GM23338 (cell line): ENCODE data around the gene INPP5A. TPM values are rescaled to one million over a fixed set of nuclear protein-coding genes. Genes with fewer than 3 reads are reported as not detected.

Experiments
- ATAC-seq: fragments of 200-7000 bp; cut with Tn5 transposase; 3 replicates; pipeline ENCODE4 v1.9.1; 2020
- DNase-seq: peaks from one replicate; pipeline ENCODE4 v3.0.0-alpha.2; 2015; ENCODE audit warnings: low spot score
- H2AFZ ChIP-seq: fragments of 200-600 bp; sonication (generic); 2 replicates; pipeline ENCODE4 v1.8.0; 2016; ENCODE audit warnings: antibody characterized with exemption, mild to moderate bottlenecking, moderate library complexity
- H3F3A ChIP-seq: fragments of 200-600 bp; sonication (generic); replicated peaks from 2 replicates; pipeline ENCODE4 v1.8.0; 2017; ENCODE audit warnings: antibody characterized with exemption, mixed run types, low read depth
- H3K27ac ChIP-seq: fragments of 200-600 bp; sonication (generic); 2 replicates; pipeline ENCODE4 v1.6.1; 2016; ENCODE audit warnings: low read depth
- H3K27me3 ChIP-seq: fragments of 200-600 bp; sonication (generic); 2 replicates; pipeline ENCODE4 v1.8.0; 2016; ENCODE audit warnings: mild to moderate bottlenecking, mixed run types, moderate library complexity; ENCODE audit not compliant: insufficient read depth
- H3K36me3 ChIP-seq: fragments of 200-600 bp; sonication (generic); 2 replicates; pipeline ENCODE4 v1.8.0; 2016; ENCODE audit warnings: mild to moderate bottlenecking; ENCODE audit not compliant: insufficient read depth
- H3K4me1 ChIP-seq: fragments of 200-600 bp; sonication (generic); 2 replicates; pipeline ENCODE4 v1.8.0; 2016; ENCODE audit warnings: mild to moderate bottlenecking, moderate library complexity; ENCODE audit not compliant: insufficient read depth
- H3K4me2 ChIP-seq: fragments of 200-600 bp; sonication (generic); 2 replicates; pipeline ENCODE4 v1.7.1; 2017; ENCODE audit warnings: mixed run types
- H3K4me3 ChIP-seq: fragments of 200-600 bp; sonication (generic); 2 replicates; pipeline ENCODE4 v1.6.1; 2016; ENCODE audit warnings: mixed run types
- H3K79me2 ChIP-seq: fragments of 200-600 bp; sonication (generic); replicated peaks from 2 replicates; pipeline ENCODE4 v1.8.0; 2017; ENCODE audit warnings: mild to moderate bottlenecking; ENCODE audit not compliant: insufficient read depth
- H3K9me2 ChIP-seq: fragments of 200-600 bp; sonication (generic); 2 replicates; pipeline ENCODE4 v1.8.0; 2017; ENCODE audit not compliant: insufficient read depth
- H4K20me1 ChIP-seq: fragments of 200-600 bp; sonication (generic); replicated peaks from 2 replicates; pipeline ENCODE4 v1.8.0; 2017; ENCODE audit warnings: mild to moderate bottlenecking; ENCODE audit not compliant: insufficient read depth
- H3K27ac Mint-ChIP-seq: 2 replicates; pipeline ENCODE4 v1.8.0; 2020; ENCODE audit warnings: inconsistent platforms, mild to moderate bottlenecking, moderate library complexity, mixed read lengths
- H3K27me3 Mint-ChIP-seq: 3 replicates; pipeline ENCODE4 v1.8.0; 2022; ENCODE audit warnings: low read depth, mild to moderate bottlenecking, moderate library complexity, mixed read lengths, inconsistent platforms; ENCODE audit not compliant: insufficient read depth, poor library complexity
- H3K36me3 Mint-ChIP-seq: 3 replicates; pipeline ENCODE4 v1.8.0; 2021; ENCODE audit warnings: low read depth, mild to moderate bottlenecking, inconsistent platforms, moderate library complexity, mixed read lengths
- H3K4me1 Mint-ChIP-seq: 3 replicates; pipeline ENCODE4 v1.8.0; 2020; ENCODE audit warnings: mild to moderate bottlenecking, inconsistent platforms, mixed read lengths
- H3K4me3 Mint-ChIP-seq: 3 replicates; pipeline ENCODE4 v1.8.0; 2021; ENCODE audit warnings: moderate library complexity, mild to moderate bottlenecking, inconsistent platforms, mixed read lengths
- H3K9me3 Mint-ChIP-seq: 3 replicates; pipeline ENCODE4 v1.8.0; 2020; ENCODE audit warnings: moderate library complexity, mild to moderate bottlenecking, inconsistent platforms, mixed read lengths
- CTCF ChIP-seq, 2 experiments: fragments of 200-600 bp in 1 of 2; sonication (generic) in 1 of 2; conservative IDR thresholded peaks; 2 replicates each; pipeline versions ENCODE4 v1.5.1 to v1.6.1; 2016 to 2017; ENCODE audit warnings: antibody characterized with exemption in 2 of 2, low read depth in 2 of 2, mild to moderate bottlenecking in 2 of 2, moderate library complexity in 1 of 2
- NANOG ChIP-seq: IDR thresholded peaks from 2 replicates; pipeline ENCODE4 v1.6.1; 2016; ENCODE audit warnings: antibody characterized with exemption, borderline replicate concordance
- POLR2AphosphoS5 ChIP-seq: IDR thresholded peaks from 2 replicates; pipeline ENCODE4 v1.6.1; 2016; ENCODE audit warnings: antibody characterized with exemption, low read depth
- REST ChIP-seq: IDR thresholded peaks from one replicate; pipeline ENCODE4 v1.6.1; 2018; ENCODE audit warnings: antibody characterized with exemption; ENCODE audit not compliant: unreplicated experiment
- ZNF114 ChIP-seq: fragments of 250-450 bp; sonication (Bioruptor Pico); IDR thresholded peaks from 2 replicates; pipeline ENCODE4 v1.5.0; 2020; ENCODE audit warnings: mild to moderate bottlenecking, moderate library complexity
- ZNF331 ChIP-seq: fragments of 250-450 bp; sonication (Bioruptor Pico); IDR thresholded peaks from 2 replicates; pipeline ENCODE4 v1.5.0; 2020; ENCODE audit warnings: low read depth, mild to moderate bottlenecking, moderate library complexity
- polyA plus RNA-seq: library from polyadenylated mRNA; unstranded; fragments of >200 nt; fragmentation: Nextera tagmentation; extraction: Ambion mirVana; gene quantifications from 2 replicates; pipeline ENCODE4 v1.2.1, GENCODE V29; 2016
- total RNA-seq: library from RNA; depleted of rRNA; stranded (reverse); fragments of >200 nt; shearing (Covaris generic); gene quantifications from 2 replicates; pipeline ENCODE4 v1.2.3, GENCODE V29; 2014

The INPP5A gene
- total and polyA plus RNA-seq, 2 experiments from 2014 or later, result 5.9 to 40.6 TPM

GRCh38 chr10:132650611-132651250 lies 113.1 kb downstream of the INPP5A start:
- Histone ChIP-seq H4K20me1 (no peaks in the 10 kb centered on the region), H3F3A (no peaks in the 10 kb centered on the region), H3K4me2 (no peak overlapping the region), H3K27me3 (no peaks in the 10 kb centered on the region), H3K27ac (no peak overlapping the region), H3K36me3 (no peaks in the 10 kb centered on the region; the same call in 1 of the 2 replicates), H3K79me2 (no peaks in the 10 kb centered on the region), H2AFZ (no peak overlapping the region), H3K4me1 (no peaks in the 10 kb centered on the region), H3K4me3 (no peak overlapping the region), H3K9me2 (no peaks in the 10 kb centered on the region)
- no peak overlapping the region for H3K27ac Mint-ChIP-seq
- H3K4me1 Mint-ChIP-seq, result peaks cover 3% of the 10 kb centered on the region; the same call in 2 of the 3 replicates
- no peak for ATAC-seq
- H3K4me3 Mint-ChIP-seq, result no peak overlapping the region
- no peaks in the 10 kb centered on the region for H3K36me3 Mint-ChIP-seq
- no peak for DNase-seq
- TF ChIP-seq CTCF (conservative IDR thresholded peaks at IDR 0.05; ENCODE audit: low read depth in 2 of 2) (no peak), REST (no peak)
- H3K9me3 Mint-ChIP-seq, result no peaks in the 10 kb centered on the region
- H3K27me3 Mint-ChIP-seq, result peaks cover 6% of the 10 kb centered on the region

GRCh38 chr10:132651511-132652029 lies 114.0 kb downstream of the INPP5A start:
- Histone ChIP-seq H3K4me3 (no peak overlapping the region), H3K9me2 (no peaks in the 10 kb centered on the region), H3F3A (no peaks in the 10 kb centered on the region), H3K27ac (no peak overlapping the region), H4K20me1 (no peaks in the 10 kb centered on the region), H2AFZ (no peak overlapping the region), H3K4me2 (no peak overlapping the region), H3K36me3 (no peaks in the 10 kb centered on the region; the same call in 1 of the 2 replicates), H3K27me3 (no peaks in the 10 kb centered on the region), H3K79me2 (no peaks in the 10 kb centered on the region), H3K4me1 (no peaks in the 10 kb centered on the region)
- DNase-seq, result no peak
- Mint-ChIP-seq H3K4me1 (peaks cover 3% of the 10 kb centered on the region; the same call in 2 of the 3 replicates), H3K27ac (no peak overlapping the region), H3K27me3 (peaks cover 6% of the 10 kb centered on the region), H3K36me3 (no peaks in the 10 kb centered on the region), H3K4me3 (no peak overlapping the region), H3K9me3 (no peaks in the 10 kb centered on the region)
- no peak for ATAC-seq
- TF ChIP-seq NANOG, result no peak
- TF ChIP-seq ZNF114 (CRISPR knock-in tag), result no peak
- no peak for TF ChIP-seq ZNF331 (CRISPR knock-in tag)
- TF ChIP-seq POLR2AphosphoS5, result no peak
